HG02973 (cell line): ENCODE results near the gene NF2.

Source experiments
- ATAC-seq: cut with Tn5 transposase; IDR thresholded peaks from one replicate; pipeline ENCODE4 v1.9.1; 2021; ENCODE audit warnings: moderate library complexity; ENCODE audit not compliant: unreplicated experiment

The NF2 gene

DNA sequence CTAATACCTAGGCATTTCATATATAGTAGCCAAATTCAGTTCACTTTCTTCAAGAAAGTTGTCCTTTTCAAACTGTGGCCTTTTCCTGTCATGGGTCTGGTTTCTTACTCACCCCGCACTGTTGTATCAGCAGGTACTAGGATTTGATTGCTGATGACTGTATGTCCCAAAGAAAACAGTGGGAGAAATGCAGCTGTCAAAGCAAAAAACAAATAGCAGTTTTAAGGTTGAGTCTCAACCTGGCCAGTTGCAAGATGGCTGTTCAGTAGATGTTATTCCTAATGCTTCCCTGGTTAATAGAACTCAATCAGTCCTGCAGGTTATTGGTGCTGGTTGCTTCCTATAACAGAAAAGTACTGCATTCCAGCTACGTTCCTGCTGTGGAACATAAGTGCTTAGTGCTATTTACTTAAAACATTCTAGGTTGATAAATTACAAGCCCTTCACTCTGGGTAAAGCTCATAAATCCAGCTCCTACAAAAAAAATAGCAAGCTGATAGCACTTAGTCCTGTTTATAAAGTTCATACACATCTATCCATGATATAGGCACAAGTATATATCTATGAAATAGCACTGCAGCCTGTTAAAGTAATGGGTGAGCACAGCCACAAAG is 26.6 kb downstream of the NF2 start:
- no peak for ATAC-seq

DNA sequence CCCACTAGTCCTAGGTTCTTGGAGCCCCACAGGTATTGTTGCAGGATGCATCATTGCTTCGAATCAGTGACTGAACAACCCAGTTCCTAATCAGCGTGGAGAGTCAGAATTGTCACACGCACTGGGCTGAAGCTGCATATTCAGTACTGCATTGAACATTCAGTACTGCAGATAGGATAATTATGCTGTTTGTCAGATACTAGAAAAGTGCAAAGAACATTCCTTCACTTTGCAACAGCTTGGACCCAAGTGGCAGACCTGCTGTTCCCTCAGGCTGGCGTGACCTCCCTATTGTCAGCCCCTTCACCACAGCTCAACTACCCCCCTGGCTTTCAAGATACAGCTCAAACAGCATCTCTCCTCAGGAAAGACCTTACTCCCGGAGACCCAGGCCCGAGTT is 27.6 kb downstream of the NF2 start:
- ATAC-seq: no peak

DNA sequence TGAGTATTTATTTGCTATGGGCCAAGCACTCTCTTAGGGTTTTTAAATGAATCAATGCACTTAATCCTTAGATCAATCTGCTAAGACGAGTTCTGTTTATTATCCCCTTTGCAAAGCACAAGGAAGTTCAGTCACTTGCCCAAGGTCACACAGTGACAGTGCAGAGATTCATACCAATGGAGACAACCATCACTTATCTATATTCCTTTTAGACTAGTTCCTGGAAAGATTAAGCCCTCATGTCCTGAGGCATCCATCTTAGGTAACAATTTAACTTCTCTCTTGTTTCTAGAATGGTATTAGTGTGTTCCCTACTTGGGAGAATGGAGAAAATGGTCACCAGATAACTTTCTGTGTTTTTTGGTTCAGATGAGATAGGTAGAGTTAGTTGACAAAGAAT is 28.3 kb downstream of the NF2 start:
- no peak for ATAC-seq

DNA sequence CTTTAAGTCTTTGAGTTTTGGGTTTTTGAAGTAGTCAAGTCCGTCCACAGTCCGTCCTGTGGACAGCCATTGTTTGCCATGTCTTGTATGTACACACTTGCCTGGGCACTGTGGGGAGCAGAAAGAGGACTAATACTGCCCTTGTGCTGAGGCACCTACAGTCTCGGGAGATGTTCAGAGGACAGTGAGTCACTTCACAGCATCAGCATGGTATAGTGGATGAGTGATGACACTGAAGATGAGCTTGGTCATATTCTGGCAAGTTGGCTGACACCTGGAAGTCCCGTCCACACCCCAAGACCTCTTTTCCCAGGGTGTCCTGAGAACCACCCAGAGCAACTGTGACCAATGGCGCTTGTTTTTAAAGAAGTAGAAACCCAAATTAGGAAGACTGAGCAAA is 29.2 kb downstream of the NF2 start:
- no peak for ATAC-seq

DNA sequence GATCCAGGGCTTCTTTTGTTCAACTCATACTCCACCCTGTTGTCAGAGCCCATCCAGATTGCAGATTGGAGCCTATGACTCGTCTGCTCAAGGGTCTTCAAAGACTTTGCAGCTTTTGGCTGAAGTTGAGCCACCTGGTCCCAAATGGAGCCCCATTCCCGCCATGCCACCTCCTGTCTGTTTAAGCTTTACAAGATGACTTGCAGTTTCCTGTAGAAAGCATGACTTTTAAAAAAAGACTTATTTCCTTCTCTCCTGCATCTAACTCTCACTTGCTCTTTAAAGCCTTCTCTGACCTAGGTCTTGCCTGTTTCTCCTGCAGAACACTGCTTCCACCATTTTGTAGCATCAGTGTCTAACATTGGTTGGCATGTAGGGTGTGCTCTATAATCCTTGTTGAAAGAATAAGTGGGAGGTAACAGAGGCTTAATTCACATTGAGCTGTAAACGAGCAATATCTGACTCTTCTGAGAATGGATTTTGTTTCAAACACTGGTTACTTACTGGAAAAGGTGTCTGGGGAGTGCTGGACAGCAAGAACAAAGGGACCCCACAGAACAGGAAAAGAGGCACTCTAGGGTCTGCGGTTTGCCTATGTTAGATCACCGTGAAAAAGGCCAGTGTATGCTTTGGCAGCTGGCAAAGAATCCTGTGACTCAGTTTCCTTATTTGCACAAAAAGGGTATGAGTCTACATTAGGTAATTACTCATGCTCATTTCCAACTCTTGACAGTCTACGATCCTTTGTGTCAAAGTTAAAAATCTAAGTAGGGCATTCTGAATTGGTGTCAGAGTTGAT is 30.3 kb downstream of the NF2 start:
- no peak for ATAC-seq

DNA sequence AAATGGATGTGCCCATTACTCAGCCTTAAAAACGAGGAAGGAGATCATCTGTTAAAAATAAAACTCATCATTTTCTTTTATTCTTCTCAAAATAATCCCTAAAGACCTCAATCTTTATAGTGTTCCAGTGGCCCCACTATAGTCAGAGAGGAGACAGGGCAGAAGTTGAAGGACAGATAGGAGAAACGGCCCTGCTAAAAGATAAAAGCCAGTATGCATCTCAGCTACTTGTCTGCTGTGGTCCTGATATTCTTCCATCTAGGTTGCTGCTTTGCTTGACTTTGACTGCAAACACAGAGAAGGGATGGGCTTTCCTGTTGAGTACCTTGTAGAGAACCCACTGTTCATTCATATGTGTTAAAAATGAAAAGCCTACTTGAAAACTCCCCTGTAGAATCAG is 31.4 kb downstream of the NF2 start:
- ATAC-seq: no peak

DNA sequence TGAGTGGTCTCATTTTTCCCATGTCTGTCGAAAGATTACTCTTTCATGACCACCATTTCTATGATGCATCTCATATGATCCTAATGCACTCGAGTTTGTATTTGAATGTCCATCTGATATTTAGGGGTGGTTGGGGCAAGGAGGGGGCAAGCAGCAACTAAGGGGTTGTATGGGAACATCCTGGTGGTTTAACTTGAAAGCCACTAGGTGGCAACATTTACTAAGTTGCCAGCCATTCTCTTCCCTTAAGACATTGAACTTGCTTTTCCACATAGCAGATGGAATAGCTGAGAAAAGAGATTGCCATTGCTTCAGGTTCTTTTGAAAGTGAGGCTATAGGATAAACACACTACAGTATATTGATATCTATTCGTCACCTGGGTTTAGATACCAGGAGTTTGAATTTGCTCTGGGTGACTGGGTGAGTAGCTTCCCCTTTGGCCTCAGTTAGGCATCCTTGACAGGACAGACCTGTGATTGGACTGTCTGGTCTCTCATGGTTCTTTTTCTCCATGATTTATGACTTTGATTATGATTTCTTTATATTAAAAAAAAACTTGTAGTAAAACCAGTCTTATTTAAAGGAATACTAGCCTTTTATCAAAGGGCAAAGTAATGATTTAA is 32.4 kb downstream of the NF2 start:
- no peak for ATAC-seq

DNA sequence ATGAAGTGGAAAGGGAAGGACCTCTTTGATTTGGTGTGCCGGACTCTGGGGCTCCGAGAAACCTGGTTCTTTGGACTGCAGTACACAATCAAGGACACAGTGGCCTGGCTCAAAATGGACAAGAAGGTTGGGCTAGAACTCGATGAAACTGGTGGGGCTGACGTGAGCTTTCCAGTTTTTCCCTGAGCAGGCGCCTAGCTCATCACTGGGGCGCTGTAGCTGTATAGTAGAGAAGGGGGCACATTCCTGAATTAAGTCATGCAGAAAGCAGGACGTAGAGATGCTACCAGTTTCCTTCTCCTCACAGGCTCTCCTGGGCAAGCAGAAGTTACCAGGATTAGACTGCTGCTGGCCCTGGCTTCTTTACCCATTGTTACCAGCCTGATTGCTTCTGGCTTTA is 33.3 kb downstream of the NF2 start:
- no peak for ATAC-seq

DNA sequence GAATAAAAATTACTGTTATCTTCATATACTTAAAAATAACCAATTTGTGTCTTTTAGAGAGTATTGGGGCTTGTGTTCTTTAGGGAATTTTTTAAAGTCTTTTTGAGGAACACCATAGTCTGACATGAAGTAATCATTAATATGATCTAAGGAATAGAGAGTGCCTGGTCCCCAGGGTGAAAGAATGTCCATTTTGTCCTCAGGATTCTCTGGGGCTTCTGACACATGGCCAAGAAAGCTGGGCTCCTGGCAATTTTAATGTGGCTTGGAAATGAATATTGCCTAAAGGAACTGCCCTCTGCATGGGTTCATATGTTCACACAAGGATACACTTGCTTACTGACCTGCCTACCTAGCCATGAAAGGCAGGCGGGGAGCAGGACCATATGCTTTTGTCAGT is 33.7 kb downstream of the NF2 start:
- no peak for ATAC-seq

DNA sequence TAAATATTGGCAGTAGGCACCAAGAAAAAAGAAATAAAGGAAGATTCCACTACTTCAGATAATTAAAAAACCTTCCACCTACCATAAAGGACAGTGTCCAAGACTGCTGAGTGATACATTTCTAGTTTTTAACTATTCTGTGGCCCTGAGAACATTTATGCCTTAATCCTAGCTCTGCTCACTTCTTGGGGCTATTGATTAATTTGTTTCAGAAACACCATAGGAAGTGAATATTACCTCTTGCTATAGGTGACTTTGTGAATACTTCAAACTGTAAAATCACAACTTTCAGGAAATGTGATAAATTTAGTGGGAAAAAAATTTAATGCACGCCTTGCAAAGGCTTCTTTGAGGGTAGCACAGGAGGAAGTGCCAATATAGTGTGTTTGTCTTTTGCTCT is 35.2 kb downstream of the NF2 start:
- ATAC-seq: no peak

DNA sequence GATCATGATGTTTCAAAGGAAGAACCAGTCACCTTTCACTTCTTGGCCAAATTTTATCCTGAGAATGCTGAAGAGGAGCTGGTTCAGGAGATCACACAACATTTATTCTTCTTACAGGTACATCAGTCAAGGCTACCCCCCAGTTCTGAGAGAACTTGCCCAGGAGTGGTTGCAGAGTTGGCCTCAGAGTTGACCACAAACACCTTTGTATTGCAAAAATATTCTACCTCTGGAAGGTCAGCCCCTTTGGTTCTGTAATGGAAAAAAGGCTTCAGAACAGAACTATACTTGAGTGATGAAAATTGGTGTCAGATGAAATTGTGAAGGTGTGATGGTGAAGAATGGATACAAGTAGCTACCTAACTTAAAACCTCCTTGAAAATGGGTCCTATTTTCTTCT is 35.7 kb downstream of the NF2 start:
- ATAC-seq: no peak

DNA sequence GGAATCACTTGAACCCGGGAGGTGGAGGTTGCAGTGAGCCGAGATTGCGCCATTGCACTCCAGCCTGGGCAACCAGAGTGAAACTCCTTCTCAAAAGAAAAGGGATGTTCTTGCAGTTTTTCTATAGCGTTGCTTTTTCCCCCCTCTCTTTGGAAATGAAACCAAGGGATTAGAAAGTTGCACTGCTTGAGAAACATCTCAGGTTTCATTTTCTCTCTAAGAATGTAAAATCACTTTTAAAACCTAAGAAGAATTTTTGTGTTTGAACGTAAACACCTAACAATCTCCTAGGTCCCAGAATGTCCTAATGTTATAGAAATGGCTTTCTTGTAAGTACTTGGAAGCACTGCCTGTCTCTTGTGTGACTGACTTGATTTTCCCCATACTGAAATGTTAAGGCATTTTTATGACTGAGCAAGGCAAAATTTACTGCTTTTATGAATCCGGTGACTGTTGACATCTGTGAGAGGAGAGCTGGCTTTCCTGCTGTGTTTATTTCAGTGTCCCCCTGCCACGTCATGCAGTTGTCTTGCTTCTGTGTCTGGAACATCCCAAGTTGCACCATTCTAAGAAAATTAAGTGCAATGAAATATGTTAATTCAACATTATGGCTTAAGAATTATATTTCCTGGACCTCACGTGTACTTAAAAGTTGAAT is 37.7 kb downstream of the NF2 start:
- ATAC-seq: no peak

DNA sequence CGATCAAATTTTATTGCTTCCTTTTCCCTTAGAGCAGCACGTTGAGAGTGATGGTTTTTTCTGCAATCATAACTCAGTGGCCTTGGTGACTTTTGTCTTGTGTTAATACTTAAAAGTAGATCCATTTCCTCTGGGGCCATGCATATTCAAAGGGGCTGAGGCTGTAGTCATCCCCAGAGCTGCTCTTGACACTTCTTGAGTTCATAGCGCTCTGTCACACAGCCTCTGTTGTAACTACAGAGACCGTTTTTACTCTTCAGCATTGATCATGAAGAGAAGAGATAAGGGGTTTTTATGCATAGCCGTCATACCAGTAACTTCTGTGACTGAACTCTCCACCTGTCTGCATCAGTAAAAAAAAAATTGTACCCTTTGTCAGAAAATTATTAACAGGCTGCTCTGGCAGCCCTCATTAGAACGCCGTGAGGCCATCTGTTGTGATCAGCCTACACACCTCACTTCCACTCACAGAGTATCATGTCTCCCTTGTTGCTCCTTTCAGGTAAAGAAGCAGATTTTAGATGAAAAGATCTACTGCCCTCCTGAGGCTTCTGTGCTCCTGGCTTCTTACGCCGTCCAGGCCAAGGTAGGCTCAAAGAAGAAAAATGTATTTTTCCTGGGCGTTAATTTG is 38.4 kb downstream of the NF2 start:
- no peak for ATAC-seq

DNA sequence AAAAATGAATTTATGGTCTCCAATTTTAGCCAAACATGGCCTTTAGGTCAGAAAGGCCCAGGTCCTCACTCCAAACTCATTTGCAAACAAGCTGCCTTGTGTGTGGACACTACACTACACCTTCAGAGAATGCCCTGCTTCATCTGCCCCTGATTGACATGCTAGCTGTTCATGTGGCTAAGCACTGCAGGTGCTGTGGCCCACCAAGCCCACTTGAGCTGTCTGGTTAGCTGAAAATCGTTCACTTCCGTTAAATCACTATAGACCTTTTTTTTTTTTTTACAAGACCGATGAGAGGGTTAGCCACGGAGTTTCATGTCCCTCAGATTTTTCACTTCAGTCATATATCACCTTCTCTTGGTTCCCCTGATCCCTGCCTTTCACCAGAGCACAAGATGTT is 39.3 kb downstream of the NF2 start:
- no peak for ATAC-seq

DNA sequence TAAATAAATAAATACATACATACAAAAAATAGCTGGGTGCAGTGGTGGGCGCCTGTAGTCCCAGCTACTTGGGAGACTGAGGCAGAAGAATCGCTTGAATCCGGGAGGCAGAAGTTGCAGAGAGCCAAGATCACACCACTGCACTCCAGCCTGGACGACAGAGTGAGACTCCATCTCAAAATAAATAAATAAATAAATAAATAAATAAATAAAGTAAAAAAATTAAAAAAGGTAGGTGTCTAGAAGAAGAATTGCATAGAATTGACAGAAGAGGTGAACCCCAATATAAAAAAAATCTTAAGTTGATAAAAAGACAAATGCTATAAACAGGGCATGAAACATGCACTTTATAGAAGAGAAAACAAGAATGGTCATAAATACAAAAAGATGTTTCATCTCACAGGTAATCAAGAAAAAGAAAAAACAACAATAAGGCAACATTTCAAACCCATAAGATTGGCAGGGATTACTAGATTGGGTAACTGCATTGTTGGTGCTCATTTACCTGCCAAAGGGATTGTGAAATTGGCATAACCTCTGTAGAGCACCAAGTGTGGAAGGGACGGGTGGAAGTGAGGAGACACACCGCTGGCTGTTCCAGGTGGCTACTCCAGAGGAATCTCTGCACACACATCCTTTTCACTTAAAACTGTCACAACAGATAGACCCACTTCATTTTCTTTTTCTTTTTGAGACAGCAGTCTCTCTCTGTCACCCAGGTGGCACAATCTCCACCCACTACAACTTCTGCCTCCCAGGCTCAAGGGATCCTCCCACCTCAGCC is 44.7 kb downstream of the NF2 start:
- no peak for ATAC-seq

DNA sequence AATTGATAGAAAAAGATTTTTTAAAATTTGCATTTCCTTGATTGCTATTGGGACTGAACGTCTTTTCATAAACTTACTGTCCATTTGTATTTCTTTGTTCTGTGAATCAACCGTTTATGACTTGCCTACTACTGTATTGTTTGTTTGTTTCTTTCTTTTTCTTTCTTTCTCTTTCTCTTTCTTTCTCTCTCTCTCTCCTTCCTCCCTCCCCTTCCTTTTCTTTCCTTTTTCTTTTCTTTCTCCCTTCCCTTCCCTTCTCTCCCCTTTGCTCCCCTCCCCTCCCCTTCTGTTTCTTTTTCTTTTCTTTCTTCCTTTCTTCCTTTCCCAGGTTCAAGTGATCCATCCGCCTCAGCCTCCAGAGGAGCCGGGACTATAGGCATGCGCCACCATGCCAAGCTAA is 46.9 kb downstream of the NF2 start:
- no peak for ATAC-seq

DNA sequence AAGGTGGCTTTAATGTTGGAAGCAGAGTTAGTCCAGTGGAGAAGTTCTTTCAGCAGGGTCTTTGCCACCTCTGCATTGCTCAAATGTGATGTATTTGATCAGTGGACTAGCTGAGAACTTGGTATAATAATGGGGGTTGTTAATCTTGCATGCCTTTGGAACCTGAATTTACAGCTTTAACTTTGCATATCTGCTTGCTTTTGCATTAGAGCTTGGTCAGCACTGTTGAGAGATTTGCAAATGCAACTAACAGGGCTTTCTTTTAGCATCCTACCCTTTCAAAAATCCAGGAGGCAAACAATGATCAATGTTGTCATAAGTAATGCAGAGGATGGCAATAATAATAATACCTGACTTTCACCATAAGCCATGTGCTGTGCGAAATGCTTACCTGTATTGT is 48.2 kb downstream of the NF2 start:
- ATAC-seq: no peak

DNA sequence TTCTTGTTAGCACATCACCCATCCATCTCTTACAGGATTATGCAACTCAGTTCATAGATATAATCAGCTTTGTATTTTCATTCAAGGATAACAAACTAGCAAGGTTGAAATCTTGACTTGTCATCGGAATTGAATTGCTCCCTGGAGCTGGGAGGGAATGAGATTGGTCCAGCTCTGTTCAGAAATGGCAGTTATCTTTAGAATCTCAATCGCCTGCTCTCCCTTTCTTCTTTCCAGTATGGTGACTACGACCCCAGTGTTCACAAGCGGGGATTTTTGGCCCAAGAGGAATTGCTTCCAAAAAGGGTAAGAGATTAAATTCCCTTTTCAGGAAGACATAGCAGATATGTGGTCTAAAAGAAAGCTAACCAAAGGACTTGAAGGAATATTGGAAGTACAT is 51.0 kb downstream of the NF2 start:
- no peak for ATAC-seq

DNA sequence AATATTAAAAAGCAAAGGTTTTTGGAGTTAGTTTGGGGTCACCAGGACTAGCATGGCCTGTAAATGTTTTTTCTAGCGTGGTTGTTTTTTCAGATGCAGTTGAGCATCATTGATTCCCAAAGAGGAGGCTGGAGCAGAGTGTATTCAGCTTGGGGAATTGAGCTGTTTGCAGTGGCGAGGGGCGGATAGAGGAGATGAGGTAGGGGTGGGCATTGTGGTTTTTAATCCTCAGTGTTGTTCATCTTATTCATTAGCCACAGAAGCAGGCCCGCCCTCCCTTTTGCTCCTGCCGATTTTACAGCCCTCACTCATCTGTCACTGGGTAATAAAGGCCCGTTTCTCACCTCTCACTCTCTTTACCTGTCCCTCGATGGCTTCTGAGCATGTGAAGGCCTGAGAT is 51.4 kb downstream of the NF2 start:
- ATAC-seq: no peak

DNA sequence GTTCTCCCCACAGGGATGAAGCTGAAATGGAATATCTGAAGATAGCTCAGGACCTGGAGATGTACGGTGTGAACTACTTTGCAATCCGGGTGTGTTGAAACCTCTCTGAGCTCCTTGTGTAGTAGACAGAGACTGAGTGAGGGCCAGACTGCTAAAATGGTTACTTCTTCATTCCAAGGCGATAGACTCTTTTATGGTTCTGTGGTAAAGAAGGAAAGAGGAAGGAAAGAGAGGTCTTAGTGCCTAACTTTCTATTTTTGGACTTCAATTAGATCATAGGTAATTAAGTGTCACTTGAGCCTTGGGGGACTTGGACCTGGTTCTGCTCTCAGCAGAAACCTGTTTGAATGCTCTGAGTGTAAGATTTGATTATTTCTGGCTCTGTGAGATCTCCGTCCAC is 54.7 kb downstream of the NF2 start:
- no peak for ATAC-seq

DNA sequence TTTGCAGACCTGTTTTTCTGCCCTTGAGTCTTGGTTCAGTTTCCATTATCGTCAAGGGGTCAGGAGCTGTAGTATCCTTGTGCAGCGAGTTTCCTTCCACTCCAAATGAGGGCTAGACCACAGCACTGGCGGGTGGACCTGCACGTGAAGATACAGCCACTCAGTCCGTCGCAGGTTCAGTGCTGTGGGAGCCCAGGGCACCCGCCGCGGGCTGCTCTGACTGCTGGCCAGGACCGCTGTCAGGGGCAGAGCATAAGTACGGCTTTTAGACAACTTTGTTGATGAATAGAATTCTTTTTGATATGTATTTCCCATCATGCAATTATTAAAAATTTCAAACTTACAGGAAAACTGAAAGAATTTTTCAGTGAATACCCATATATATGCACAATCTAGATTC is 56.6 kb downstream of the NF2 start:
- ATAC-seq: no peak
